Glutamatergic neuron (in vitro differentiated cells): ENCODE data around the gene ATRNL1. TPM values are rescaled to one million over a fixed set of nuclear protein-coding genes. Genes with fewer than 3 reads are reported as not detected.

Experiments
- DNase-seq: peaks from one replicate; pipeline ENCODE4 v3.0.0; 2022
- H3K27ac Mint-ChIP-seq: one replicate; pipeline ENCODE4 v1.8.0; 2020; ENCODE audit warnings: mild to moderate bottlenecking, mixed read lengths, inconsistent platforms; ENCODE audit not compliant: unreplicated experiment
- H3K27me3 Mint-ChIP-seq: one replicate; pipeline ENCODE4 v1.8.0; 2020; ENCODE audit warnings: mild to moderate bottlenecking, moderate library complexity, mixed read lengths, inconsistent platforms; ENCODE audit not compliant: unreplicated experiment
- H3K36me3 Mint-ChIP-seq: one replicate; pipeline ENCODE4 v1.8.0; 2020; ENCODE audit warnings: mild to moderate bottlenecking, mixed read lengths, inconsistent platforms; ENCODE audit not compliant: unreplicated experiment
- H3K4me1 Mint-ChIP-seq: one replicate; pipeline ENCODE4 v1.8.0; 2020; ENCODE audit warnings: mild to moderate bottlenecking, low read depth, mixed read lengths, inconsistent platforms; ENCODE audit not compliant: unreplicated experiment
- H3K4me3 Mint-ChIP-seq: one replicate; pipeline ENCODE4 v1.8.0; 2020; ENCODE audit warnings: mild to moderate bottlenecking, mixed read lengths, inconsistent platforms; ENCODE audit not compliant: unreplicated experiment
- H3K9me3 Mint-ChIP-seq: one replicate; pipeline ENCODE4 v1.8.0; 2020; ENCODE audit warnings: mild to moderate bottlenecking, moderate library complexity, mixed read lengths, inconsistent platforms; ENCODE audit not compliant: unreplicated experiment
- total RNA-seq: library from RNA; stranded (reverse); fragmentation: NEBNext Ultra II Directional; extraction: Animal tissue kit (Norgen Biotek cat#: 25700); gene quantifications from one replicate; pipeline ENCODE4 v1.2.1, GENCODE V29; 2021; ENCODE audit not compliant: unreplicated experiment
- TF ChIP-seq, protein P1 (sequence below): fragments of 200-600 bp; sonication (generic); IDR thresholded peaks from one replicate; pipeline ENCODE4 v1.5.0; 2021; ENCODE audit not compliant: partially characterized antibody, unreplicated experiment

The ATRNL1 gene
- total RNA-seq, 1 donor from 2014 or later = 35.9 TPM

DNA sequence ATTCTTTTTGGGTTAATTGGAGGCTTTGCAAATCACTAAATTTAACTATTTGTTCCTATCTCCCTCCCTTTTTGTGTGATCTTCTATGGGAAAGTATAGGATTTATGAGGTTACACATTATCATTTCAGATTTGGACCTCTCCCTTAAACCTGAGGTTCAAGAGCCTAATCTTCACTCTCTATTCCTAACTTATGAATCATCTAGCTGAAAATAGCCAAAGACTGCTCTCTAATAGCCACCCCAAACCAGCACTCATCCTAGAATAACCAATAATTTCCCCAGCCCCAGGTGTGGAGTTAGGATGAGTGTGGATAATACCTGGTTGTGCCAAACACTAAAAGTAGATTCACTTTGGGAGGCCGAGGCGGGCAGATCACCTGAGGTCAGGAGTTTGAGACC lies 680.7 kb downstream of the ATRNL1 start:
- no peaks in the 10 kb centered on the region for H3K4me1 Mint-ChIP-seq
- H3K36me3 Mint-ChIP-seq = no peaks in the 10 kb centered on the region
- H3K9me3 Mint-ChIP-seq = no peaks in the 10 kb centered on the region
- no peaks in the 10 kb centered on the region for H3K27me3 Mint-ChIP-seq
- no peak overlapping the region for H3K27ac Mint-ChIP-seq
- TF ChIP-seq, protein P1, sequence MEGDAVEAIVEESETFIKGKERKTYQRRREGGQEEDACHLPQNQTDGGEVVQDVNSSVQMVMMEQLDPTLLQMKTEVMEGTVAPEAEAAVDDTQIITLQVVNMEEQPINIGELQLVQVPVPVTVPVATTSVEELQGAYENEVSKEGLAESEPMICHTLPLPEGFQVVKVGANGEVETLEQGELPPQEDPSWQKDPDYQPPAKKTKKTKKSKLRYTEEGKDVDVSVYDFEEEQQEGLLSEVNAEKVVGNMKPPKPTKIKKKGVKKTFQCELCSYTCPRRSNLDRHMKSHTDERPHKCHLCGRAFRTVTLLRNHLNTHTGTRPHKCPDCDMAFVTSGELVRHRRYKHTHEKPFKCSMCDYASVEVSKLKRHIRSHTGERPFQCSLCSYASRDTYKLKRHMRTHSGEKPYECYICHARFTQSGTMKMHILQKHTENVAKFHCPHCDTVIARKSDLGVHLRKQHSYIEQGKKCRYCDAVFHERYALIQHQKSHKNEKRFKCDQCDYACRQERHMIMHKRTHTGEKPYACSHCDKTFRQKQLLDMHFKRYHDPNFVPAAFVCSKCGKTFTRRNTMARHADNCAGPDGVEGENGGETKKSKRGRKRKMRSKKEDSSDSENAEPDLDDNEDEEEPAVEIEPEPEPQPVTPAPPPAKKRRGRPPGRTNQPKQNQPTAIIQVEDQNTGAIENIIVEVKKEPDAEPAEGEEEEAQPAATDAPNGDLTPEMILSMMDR = no peak
- no peak overlapping the region for H3K4me3 Mint-ChIP-seq
- DNase-seq = no peak

DNA sequence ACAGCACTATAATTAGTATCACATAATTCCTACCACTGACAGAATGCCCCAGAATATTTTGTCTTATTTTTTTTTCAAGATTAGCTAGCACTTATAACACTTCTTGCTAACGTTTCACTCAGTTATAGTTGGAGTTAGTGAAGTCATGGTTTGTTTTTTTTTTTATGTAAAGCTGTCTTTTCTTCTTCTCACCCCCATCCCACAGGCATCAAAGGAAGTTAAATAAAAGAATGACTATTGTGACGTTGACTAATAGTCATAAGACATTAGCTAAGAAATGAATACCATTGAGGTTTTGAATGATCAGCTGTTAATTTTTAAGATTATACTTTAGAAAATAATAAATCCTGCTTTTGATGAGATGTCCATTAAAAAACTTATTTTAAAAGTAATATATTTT lies 681.6 kb downstream of the ATRNL1 start:
- H3K4me1 Mint-ChIP-seq = no peaks in the 10 kb centered on the region
- DNase-seq = no peak
- no peaks in the 10 kb centered on the region for H3K27me3 Mint-ChIP-seq
- H3K36me3 Mint-ChIP-seq = no peaks in the 10 kb centered on the region
- H3K27ac Mint-ChIP-seq = no peak overlapping the region
- no peak overlapping the region for H3K4me3 Mint-ChIP-seq
- no peaks in the 10 kb centered on the region for H3K9me3 Mint-ChIP-seq
- TF ChIP-seq, protein P1 = no peak

DNA sequence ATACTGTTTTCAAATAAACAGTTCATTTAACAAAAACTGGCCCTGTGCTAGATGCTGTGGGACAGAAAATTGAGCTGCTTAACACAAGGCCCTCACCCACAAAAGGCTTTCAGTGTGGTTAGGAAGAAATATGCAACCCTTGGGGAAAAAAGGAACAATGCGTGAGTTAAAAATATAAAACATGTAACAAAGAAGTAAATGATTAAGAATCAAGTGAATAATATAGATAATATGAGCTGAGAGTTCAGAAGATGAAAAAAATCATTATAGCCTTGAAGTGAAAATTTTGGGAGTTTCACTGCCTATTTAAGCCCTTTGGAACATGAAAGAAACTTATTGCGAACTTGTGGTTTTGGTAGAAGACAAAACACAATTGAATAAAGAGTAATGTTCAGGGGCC lies 684.5 kb downstream of the ATRNL1 start:
- H3K27me3 Mint-ChIP-seq = no peaks in the 10 kb centered on the region
- DNase-seq = no peak
- no peaks in the 10 kb centered on the region for H3K4me1 Mint-ChIP-seq

DNA sequence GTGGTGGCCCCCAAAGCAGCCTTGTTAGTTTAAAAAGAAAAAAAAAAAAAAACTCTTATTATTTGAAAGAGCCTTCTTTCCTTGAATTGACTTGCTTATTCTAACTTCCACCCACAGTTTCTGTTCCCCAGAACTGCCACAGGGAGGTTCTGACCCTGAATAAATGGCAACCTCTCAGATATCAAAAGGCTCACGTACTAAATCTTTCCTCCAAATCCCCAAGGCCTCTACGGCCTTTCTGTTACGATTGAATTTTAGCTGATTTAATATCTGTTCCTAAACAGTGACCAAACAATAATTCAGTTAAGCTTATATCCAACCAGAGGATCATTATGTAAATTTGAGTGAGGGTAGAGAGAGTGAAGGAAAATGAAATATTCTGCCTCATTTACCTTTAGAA lies 697.1 kb downstream of the ATRNL1 start:
- H3K36me3 Mint-ChIP-seq = no peaks in the 10 kb centered on the region
- H3K27me3 Mint-ChIP-seq = no peaks in the 10 kb centered on the region
- H3K9me3 Mint-ChIP-seq = no peaks in the 10 kb centered on the region
- H3K27ac Mint-ChIP-seq = no peak overlapping the region
- DNase-seq = no peak
- TF ChIP-seq, protein P1 = no peak
- H3K4me1 Mint-ChIP-seq = peaks cover 4% of the 10 kb centered on the region
- no peak overlapping the region for H3K4me3 Mint-ChIP-seq

More for the DNA sequence above, 684.5 kb downstream of the ATRNL1 start:
- Mint-ChIP-seq H3K4me3 (no peak overlapping the region), H3K27ac (no peak overlapping the region), H3K9me3 (no peaks in the 10 kb centered on the region), H3K36me3 (no peaks in the 10 kb centered on the region)
- TF ChIP-seq, protein P1 = no peak

DNA sequence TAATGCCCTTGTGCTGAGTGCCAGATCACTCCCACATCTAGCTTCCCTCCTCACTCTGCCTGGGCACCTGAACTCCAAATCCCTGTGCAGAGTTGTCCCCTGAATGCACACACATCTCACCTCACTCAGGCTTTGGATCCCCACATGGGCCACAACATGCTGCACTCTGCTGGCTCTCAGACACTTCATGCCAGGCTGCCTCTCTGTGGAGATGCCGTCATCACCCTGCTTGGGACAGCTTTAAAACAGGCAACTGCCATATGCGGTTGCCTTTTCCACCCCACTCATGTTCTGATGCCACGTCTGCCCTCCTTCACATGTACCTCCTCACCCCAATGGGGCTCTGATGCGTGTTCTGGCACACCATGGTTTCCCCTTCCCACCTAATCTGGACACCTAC lies 702.8 kb downstream of the ATRNL1 start:
- Mint-ChIP-seq H3K27ac (no peak overlapping the region), H3K4me3 (no peak overlapping the region), H3K36me3 (peaks cover 8% of the 10 kb centered on the region), H3K9me3 (peaks cover 2% of the 10 kb centered on the region), H3K4me1 (no peaks in the 10 kb centered on the region), H3K27me3 (no peaks in the 10 kb centered on the region)
- TF ChIP-seq, protein P1 = no peak
- DNase-seq = no peak
